NCI-H1092 treated with DMSO at 0.1 percent for 48 hours (cell line): ENCODE results near the gene TEAD1.

ENCODE experiments used
- DNase-seq: peaks from one replicate; lab custom pipeline; 2025; lab: John Stamatoyannopoulos, UW

TEAD1 gene

GRCh38 chr11:12986194-12986898, 312.1 kb downstream of the TEAD1 start:
- no peak for DNase-seq

GRCh38 chr11:12989428-12990161, 315.4 kb downstream of the TEAD1 start:
- DNase-seq: no peak

- no peak for DNase-seq
Observed at GRCh38 chr11:12990162-12990480, 315.9 kb downstream of the TEAD1 start.

GRCh38 chr11:12991426-12991825, 317.2 kb downstream of the TEAD1 start:
- no peak for DNase-seq

GRCh38 chr11:12993626-12994025, 319.4 kb downstream of the TEAD1 start:
- no peak for DNase-seq
